ENCODE data around the gene SLC25A30. TPM values are rescaled to one million over a fixed set of nuclear protein-coding genes. Genes with fewer than 3 reads are reported as not detected.

Gene SLC25A30
- total and polyA plus RNA-seq, 9 of the 15 experiments (the other 6 are each of a cell fraction or from before 2014, with no cell fraction given): 1.1 to 11.1 (median 5.6) TPM

DNA sequence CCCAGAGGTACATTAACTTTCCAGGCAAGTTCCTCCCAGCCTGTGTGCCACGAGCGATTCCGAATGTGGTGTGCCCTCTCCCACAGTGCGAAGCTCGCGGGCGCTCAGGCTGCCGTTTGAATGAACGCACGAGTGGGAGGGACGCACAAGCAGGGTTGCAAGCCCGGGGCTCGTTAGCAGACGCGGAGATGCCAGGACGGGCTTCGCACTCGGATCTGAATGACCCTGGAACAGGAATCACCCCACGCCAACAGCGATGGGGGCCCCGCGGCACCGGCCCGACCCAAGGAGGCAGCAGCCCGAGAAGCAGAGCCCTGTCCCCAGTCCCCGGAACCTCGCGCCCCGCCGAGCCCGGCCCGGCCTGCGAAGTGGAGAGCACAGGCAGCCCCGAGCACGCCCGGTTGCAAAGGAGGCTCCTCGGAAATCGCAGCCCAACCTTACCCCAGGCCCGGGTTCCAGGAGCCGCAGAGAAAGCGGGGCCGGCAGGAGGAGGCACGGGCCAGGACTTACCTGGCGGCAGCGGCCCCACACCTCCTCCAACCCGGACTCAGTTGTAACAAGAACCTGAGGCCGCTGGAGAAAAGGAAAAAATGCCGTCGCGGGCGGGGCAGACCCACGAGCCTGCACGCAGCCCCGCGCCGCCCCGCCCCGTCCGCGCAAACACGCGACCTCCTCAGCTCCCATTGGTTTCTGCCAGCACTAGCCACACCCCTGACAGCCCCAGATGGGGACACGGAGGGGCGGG is at the start of gene SLC25A30 (continued):
- TF ChIP-seq HDAC1 (IDR thresholded peaks at IDR 0.05) (peak in 1 of 2 experiments; percentile 8; a peak in 1 of 4 replicates), HIVEP1 (CRISPR knock-in tag; IDR thresholded peaks at IDR 0.05) (no peak), NFE2 (IDR thresholded peaks at IDR 0.05; ENCODE audit: low read depth) (no peak), L3MBTL2 (IDR thresholded peaks at IDR 0.05) (peak; percentile 89), ZNF77 (CRISPR knock-in tag; IDR thresholded peaks at IDR 0.05) (no peak), ZFP30 (CRISPR knock-in tag; IDR thresholded peaks at IDR 0.05; ENCODE audit: borderline replicate concordance) (no peak), POLR2AphosphoS5 (IDR thresholded peaks at IDR 0.05; ENCODE audit: control insufficient read depth, insufficient read depth, low read depth, low read length) (no peak), ZNF518B (CRISPR knock-in tag; IDR thresholded peaks at IDR 0.05) (no peak), PCBP1 (IDR thresholded peaks at IDR 0.05; ENCODE audit: low read depth, low read length, poor library complexity, severe bottlenecking) (no peak), ZC3H8 (IDR thresholded peaks at IDR 0.05) (no peak), NCOA1 (IDR thresholded peaks at IDR 0.05; ENCODE audit: low read depth) (no peak), ZNF280A (IDR thresholded peaks at IDR 0.05; ENCODE audit: low read depth, partially characterized antibody) (no peak), POLR2G (IDR thresholded peaks at IDR 0.05; ENCODE audit: low read depth, low read length) (peak; percentile 72), HDAC3 (IDR thresholded peaks at IDR 0.05; ENCODE audit: borderline replicate concordance, partially characterized antibody) (no peak), LEF1 (IDR thresholded peaks at IDR 0.05) (no peak), POLR2A (conservative IDR thresholded peaks at IDR 0.05) (peak; percentile 61), NELFE (IDR thresholded peaks at IDR 0.05; ENCODE audit: insufficient read depth, insufficient read length) (no peak)

All from K562 (cell line).